GM23338 (cell line): ENCODE data around the gene PUM1. TPM values are rescaled to one million over a fixed set of nuclear protein-coding genes. Genes with fewer than 3 reads are reported as not detected.

Experiments used
- ATAC-seq: fragments of 200-7000 bp; cut with Tn5 transposase; 3 replicates; pipeline ENCODE4 v1.9.1; 2020
- DNase-seq: peaks from one replicate; pipeline ENCODE4 v3.0.0-alpha.2; 2015; ENCODE audit warnings: low spot score
- H2AFZ ChIP-seq: fragments of 200-600 bp; sonication (generic); 2 replicates; pipeline ENCODE4 v1.8.0; 2016; ENCODE audit warnings: antibody characterized with exemption, mild to moderate bottlenecking, moderate library complexity
- H3F3A ChIP-seq: fragments of 200-600 bp; sonication (generic); replicated peaks from 2 replicates; pipeline ENCODE4 v1.8.0; 2017; ENCODE audit warnings: antibody characterized with exemption, mixed run types, low read depth
- H3K27ac ChIP-seq: fragments of 200-600 bp; sonication (generic); 2 replicates; pipeline ENCODE4 v1.6.1; 2016; ENCODE audit warnings: low read depth
- H3K27me3 ChIP-seq: fragments of 200-600 bp; sonication (generic); 2 replicates; pipeline ENCODE4 v1.8.0; 2016; ENCODE audit warnings: mild to moderate bottlenecking, mixed run types, moderate library complexity; ENCODE audit not compliant: insufficient read depth
- H3K36me3 ChIP-seq: fragments of 200-600 bp; sonication (generic); 2 replicates; pipeline ENCODE4 v1.8.0; 2016; ENCODE audit warnings: mild to moderate bottlenecking; ENCODE audit not compliant: insufficient read depth
- H3K4me1 ChIP-seq: fragments of 200-600 bp; sonication (generic); 2 replicates; pipeline ENCODE4 v1.8.0; 2016; ENCODE audit warnings: mild to moderate bottlenecking, moderate library complexity; ENCODE audit not compliant: insufficient read depth
- H3K4me2 ChIP-seq: fragments of 200-600 bp; sonication (generic); 2 replicates; pipeline ENCODE4 v1.7.1; 2017; ENCODE audit warnings: mixed run types
- H3K4me3 ChIP-seq: fragments of 200-600 bp; sonication (generic); 2 replicates; pipeline ENCODE4 v1.6.1; 2016; ENCODE audit warnings: mixed run types
- H3K79me2 ChIP-seq: fragments of 200-600 bp; sonication (generic); replicated peaks from 2 replicates; pipeline ENCODE4 v1.8.0; 2017; ENCODE audit warnings: mild to moderate bottlenecking; ENCODE audit not compliant: insufficient read depth
- H3K9me2 ChIP-seq: fragments of 200-600 bp; sonication (generic); 2 replicates; pipeline ENCODE4 v1.8.0; 2017; ENCODE audit not compliant: insufficient read depth
- H4K20me1 ChIP-seq: fragments of 200-600 bp; sonication (generic); replicated peaks from 2 replicates; pipeline ENCODE4 v1.8.0; 2017; ENCODE audit warnings: mild to moderate bottlenecking; ENCODE audit not compliant: insufficient read depth
- H3K27ac Mint-ChIP-seq: 2 replicates; pipeline ENCODE4 v1.8.0; 2020; ENCODE audit warnings: inconsistent platforms, mild to moderate bottlenecking, moderate library complexity, mixed read lengths
- H3K27me3 Mint-ChIP-seq: 3 replicates; pipeline ENCODE4 v1.8.0; 2022; ENCODE audit warnings: low read depth, mild to moderate bottlenecking, moderate library complexity, mixed read lengths, inconsistent platforms; ENCODE audit not compliant: insufficient read depth, poor library complexity
- H3K36me3 Mint-ChIP-seq: 3 replicates; pipeline ENCODE4 v1.8.0; 2021; ENCODE audit warnings: low read depth, mild to moderate bottlenecking, inconsistent platforms, moderate library complexity, mixed read lengths
- H3K4me1 Mint-ChIP-seq: 3 replicates; pipeline ENCODE4 v1.8.0; 2020; ENCODE audit warnings: mild to moderate bottlenecking, inconsistent platforms, mixed read lengths
- H3K4me3 Mint-ChIP-seq: 3 replicates; pipeline ENCODE4 v1.8.0; 2021; ENCODE audit warnings: moderate library complexity, mild to moderate bottlenecking, inconsistent platforms, mixed read lengths
- H3K9me3 Mint-ChIP-seq: 3 replicates; pipeline ENCODE4 v1.8.0; 2020; ENCODE audit warnings: moderate library complexity, mild to moderate bottlenecking, inconsistent platforms, mixed read lengths
- CREB1 ChIP-seq: fragments of 250-450 bp; sonication (Bioruptor Pico); IDR thresholded peaks from 2 replicates; pipeline ENCODE4 v1.5.0; 2020; ENCODE audit warnings: low read depth, mild to moderate bottlenecking, moderate library complexity
- CTCF ChIP-seq, 2 experiments: fragments of 200-600 bp in 1 of 2; sonication (generic) in 1 of 2; conservative IDR thresholded peaks; 2 replicates each; pipeline versions ENCODE4 v1.5.1 to v1.6.1; 2016 to 2017; ENCODE audit warnings: antibody characterized with exemption in 2 of 2, low read depth in 2 of 2, mild to moderate bottlenecking in 2 of 2, moderate library complexity in 1 of 2
- EZH2 ChIP-seq: fragments of 200-600 bp; sonication (generic); IDR thresholded peaks from one replicate; pipeline ENCODE4 v1.8.0; 2017; ENCODE audit warnings: antibody characterized with exemption, mild to moderate bottlenecking, low read depth; ENCODE audit not compliant: unreplicated experiment
- EZH2phosphoT487 ChIP-seq: fragments of 200-600 bp; sonication (generic); IDR thresholded peaks from one replicate; pipeline ENCODE4 v1.8.1; 2018; ENCODE audit warnings: antibody characterized with exemption; ENCODE audit not compliant: unreplicated experiment
- JUNB ChIP-seq: IDR thresholded peaks from one replicate; pipeline ENCODE4 v1.6.1; 2016; ENCODE audit warnings: antibody characterized with exemption; ENCODE audit not compliant: unreplicated experiment
- STAT1 ChIP-seq: IDR thresholded peaks from one replicate; pipeline ENCODE4 v1.6.1; 2016; ENCODE audit warnings: antibody characterized with exemption; ENCODE audit not compliant: unreplicated experiment
- ZNF114 ChIP-seq: fragments of 250-450 bp; sonication (Bioruptor Pico); IDR thresholded peaks from 2 replicates; pipeline ENCODE4 v1.5.0; 2020; ENCODE audit warnings: mild to moderate bottlenecking, moderate library complexity
- ZNF331 ChIP-seq: fragments of 250-450 bp; sonication (Bioruptor Pico); IDR thresholded peaks from 2 replicates; pipeline ENCODE4 v1.5.0; 2020; ENCODE audit warnings: low read depth, mild to moderate bottlenecking, moderate library complexity
- ZNF462 ChIP-seq: fragments of 250-450 bp; sonication (Bioruptor Pico); IDR thresholded peaks from 2 replicates; pipeline ENCODE4 v1.5.0; 2020; ENCODE audit warnings: mild to moderate bottlenecking, moderate library complexity
- polyA plus RNA-seq: library from polyadenylated mRNA; unstranded; fragments of >200 nt; fragmentation: Nextera tagmentation; extraction: Ambion mirVana; gene quantifications from 2 replicates; pipeline ENCODE4 v1.2.1, GENCODE V29; 2016
- total RNA-seq: library from RNA; depleted of rRNA; stranded (reverse); fragments of >200 nt; shearing (Covaris generic); gene quantifications from 2 replicates; pipeline ENCODE4 v1.2.3, GENCODE V29; 2014
- TF ChIP-seq, protein P1 (sequence below): IDR thresholded peaks from 2 replicates; pipeline ENCODE4 v1.6.1; 2016; ENCODE audit warnings: antibody characterized with exemption
- TF ChIP-seq, protein P2 (sequence below): IDR thresholded peaks from one replicate; pipeline ENCODE4 v1.6.1; 2018; ENCODE audit warnings: antibody characterized with exemption; ENCODE audit not compliant: unreplicated experiment

PUM1 gene
- total and polyA plus RNA-seq, 2 experiments from 2014 or later = 44.4 to 117 TPM

DNA sequence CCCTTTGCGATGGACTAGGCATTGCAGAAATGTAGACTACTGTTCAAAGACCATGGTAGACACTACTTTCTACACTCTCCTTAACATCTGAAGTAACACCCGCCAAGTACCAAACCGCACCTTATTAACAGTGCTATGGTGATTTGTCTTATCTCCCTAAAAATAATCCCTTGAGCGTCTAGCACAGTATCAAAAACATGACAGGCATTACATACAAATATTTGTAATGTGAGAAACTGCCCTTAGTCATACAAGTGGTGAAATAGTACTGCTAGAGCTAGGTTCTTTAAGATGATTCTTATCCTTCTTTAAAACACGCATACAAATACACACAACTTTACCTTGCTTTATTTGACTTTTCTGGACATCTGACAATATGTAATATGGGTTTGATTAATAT is 27.2 kb downstream of the PUM1 start:
- no peak for ATAC-seq
- Mint-ChIP-seq H3K27ac (peak overlapping the region; percentile 33), H3K4me3 (no peak overlapping the region), H3K4me1 (peaks cover 38% of the 10 kb centered on the region; the same call in 2 of the 3 replicates), H3K27me3 (peaks cover 3% of the 10 kb centered on the region), H3K9me3 (no peaks in the 10 kb centered on the region), H3K36me3 (peaks cover 41% of the 10 kb centered on the region)
- Histone ChIP-seq H3K27ac (no peak overlapping the region), H2AFZ (no peak overlapping the region), H4K20me1 (peaks cover 95% of the 10 kb centered on the region), H3K27me3 (no peaks in the 10 kb centered on the region), H3F3A (no peaks in the 10 kb centered on the region), H3K36me3 (no peaks in the 10 kb centered on the region), H3K4me1 (peaks cover 20% of the 10 kb centered on the region), H3K79me2 (peaks cover 100% of the 10 kb centered on the region), H3K9me2 (no peaks in the 10 kb centered on the region), H3K4me2 (no peak overlapping the region), H3K4me3 (no peak overlapping the region)
- no peak for TF ChIP-seq ZNF114
- no peak for TF ChIP-seq EZH2phosphoT487
- no peak for TF ChIP-seq CREB1
- no peak for TF ChIP-seq CTCF (conservative IDR thresholded peaks at IDR 0.05; ENCODE audit: low read depth in 2 of 2)
- TF ChIP-seq ZNF462 (CRISPR knock-in tag) = no peak
- no peak for TF ChIP-seq ZNF331
- TF ChIP-seq, protein P1, sequence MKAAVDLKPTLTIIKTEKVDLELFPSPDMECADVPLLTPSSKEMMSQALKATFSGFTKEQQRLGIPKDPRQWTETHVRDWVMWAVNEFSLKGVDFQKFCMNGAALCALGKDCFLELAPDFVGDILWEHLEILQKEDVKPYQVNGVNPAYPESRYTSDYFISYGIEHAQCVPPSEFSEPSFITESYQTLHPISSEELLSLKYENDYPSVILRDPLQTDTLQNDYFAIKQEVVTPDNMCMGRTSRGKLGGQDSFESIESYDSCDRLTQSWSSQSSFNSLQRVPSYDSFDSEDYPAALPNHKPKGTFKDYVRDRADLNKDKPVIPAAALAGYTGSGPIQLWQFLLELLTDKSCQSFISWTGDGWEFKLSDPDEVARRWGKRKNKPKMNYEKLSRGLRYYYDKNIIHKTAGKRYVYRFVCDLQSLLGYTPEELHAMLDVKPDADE = no peak
- TF ChIP-seq, protein P2, sequence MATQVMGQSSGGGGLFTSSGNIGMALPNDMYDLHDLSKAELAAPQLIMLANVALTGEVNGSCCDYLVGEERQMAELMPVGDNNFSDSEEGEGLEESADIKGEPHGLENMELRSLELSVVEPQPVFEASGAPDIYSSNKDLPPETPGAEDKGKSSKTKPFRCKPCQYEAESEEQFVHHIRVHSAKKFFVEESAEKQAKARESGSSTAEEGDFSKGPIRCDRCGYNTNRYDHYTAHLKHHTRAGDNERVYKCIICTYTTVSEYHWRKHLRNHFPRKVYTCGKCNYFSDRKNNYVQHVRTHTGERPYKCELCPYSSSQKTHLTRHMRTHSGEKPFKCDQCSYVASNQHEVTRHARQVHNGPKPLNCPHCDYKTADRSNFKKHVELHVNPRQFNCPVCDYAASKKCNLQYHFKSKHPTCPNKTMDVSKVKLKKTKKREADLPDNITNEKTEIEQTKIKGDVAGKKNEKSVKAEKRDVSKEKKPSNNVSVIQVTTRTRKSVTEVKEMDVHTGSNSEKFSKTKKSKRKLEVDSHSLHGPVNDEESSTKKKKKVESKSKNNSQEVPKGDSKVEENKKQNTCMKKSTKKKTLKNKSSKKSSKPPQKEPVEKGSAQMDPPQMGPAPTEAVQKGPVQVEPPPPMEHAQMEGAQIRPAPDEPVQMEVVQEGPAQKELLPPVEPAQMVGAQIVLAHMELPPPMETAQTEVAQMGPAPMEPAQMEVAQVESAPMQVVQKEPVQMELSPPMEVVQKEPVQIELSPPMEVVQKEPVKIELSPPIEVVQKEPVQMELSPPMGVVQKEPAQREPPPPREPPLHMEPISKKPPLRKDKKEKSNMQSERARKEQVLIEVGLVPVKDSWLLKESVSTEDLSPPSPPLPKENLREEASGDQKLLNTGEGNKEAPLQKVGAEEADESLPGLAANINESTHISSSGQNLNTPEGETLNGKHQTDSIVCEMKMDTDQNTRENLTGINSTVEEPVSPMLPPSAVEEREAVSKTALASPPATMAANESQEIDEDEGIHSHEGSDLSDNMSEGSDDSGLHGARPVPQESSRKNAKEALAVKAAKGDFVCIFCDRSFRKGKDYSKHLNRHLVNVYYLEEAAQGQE = no peak
- TF ChIP-seq JUNB = no peak
- no peak for TF ChIP-seq STAT1
- no peak for TF ChIP-seq EZH2
- no peak for DNase-seq
